ENCODE data around the gene DPEP2. TPM values are rescaled to one million over a fixed set of nuclear protein-coding genes. Genes with fewer than 3 reads are reported as not detected.

DPEP2 gene
- total and polyA plus RNA-seq, 2 of the 13 experiments (the other 11 are each of a cell fraction or from before 2014, with no cell fraction given), result 0.18 TPM; not detected in 1

DNA sequence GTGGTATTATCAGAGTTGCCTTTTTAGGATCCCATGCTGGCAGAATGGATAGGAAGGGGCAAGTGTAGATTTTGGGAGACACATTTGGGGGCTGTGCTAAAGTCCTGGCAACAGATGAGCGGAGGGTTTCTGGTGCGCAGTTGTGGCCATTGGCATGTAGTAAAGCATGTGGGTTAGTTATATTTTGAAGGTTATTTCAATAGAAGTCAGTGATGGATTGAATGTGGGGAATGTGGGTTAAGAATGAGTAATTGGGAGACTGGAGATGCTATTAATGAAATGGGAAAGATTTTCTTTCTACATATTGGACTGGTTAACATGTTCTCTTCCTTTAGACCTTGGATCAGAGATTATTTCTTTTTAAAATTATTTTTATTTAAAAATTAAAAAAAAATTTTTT lies 33.8 kb upstream of the DPEP2 start:
- in situ Hi-C loops (cut with HindIII; ENCODE audit: extremely low pct_ligation_motif_present, low pct_unique_long_range_greater_than_20kb) (no loop called here), intact Hi-C loops (cut with micrococcal nuclease; ENCODE audit: unreplicated experiment) (no loop called here)
- no peaks in the 10 kb centered on the region for H3K9me3 ChIP-seq (ENCODE audit: low read length)
- no TSS peak for BruUV-seq (replicated peaks)
- no peak overlapping the region for H3K9ac ChIP-seq (ENCODE audit: insufficient read depth, low read depth, low read length)
- H3K27me3 ChIP-seq (ENCODE audit: control insufficient read depth in 1 of 2, insufficient read depth in 2 of 2, low read length in 2 of 2), result no peaks in the 10 kb centered on the region
- no peak overlapping the region for H3K27ac ChIP-seq (ENCODE audit: extremely low read length, insufficient read depth, low read length)
- ChIA-PET POLR2A (no interaction called here), CTCF (ENCODE audit: low intra/inter-chr PET ratio, low total read pairs) (no interaction called here)
- H2AFZ ChIP-seq (ENCODE audit: low read length), result no peak overlapping the region
- DNase-seq (ENCODE audit: low spot score) (no peak), ATAC-seq (no peak), FAIRE-seq (no peak)
- 95% methylated on average over 2 of the region's 2 CpGs for WGBS (ENCODE audit: low lambda C conversion rate)
- H3K36me3 ChIP-seq (replicated peaks in 1 of 2; ENCODE audit: control insufficient read depth in 1 of 2, insufficient read depth in 2 of 2, low read length in 2 of 2), result peaks cover 1 to 5% of the 10 kb centered on the region in 2 experiments; a peak in 3 of 5 replicates
- TF ChIP-seq ARNT (IDR thresholded peaks at IDR 0.05) (no peak), ZFP41 (CRISPR knock-in tag; IDR thresholded peaks at IDR 0.05; ENCODE audit: borderline replicate concordance) (no peak), ARNTL (CRISPR knock-in tag; IDR thresholded peaks at IDR 0.05) (no peak), ZNF550 (CRISPR knock-in tag; IDR thresholded peaks at IDR 0.05; ENCODE audit: borderline replicate concordance) (no peak), ZNF616 (CRISPR knock-in tag; IDR thresholded peaks at IDR 0.05; ENCODE audit: low read depth) (no peak), ZNF30 (CRISPR knock-in tag; IDR thresholded peaks at IDR 0.05) (no peak), PHF5A (CRISPR knock-in tag; IDR thresholded peaks at IDR 0.05; ENCODE audit: low read depth, unreplicated experiment) (no peak), KDM1A (CRISPR knock-in tag; IDR thresholded peaks at IDR 0.05) (no peak)
- TF ChIP-seq, protein P1, sequence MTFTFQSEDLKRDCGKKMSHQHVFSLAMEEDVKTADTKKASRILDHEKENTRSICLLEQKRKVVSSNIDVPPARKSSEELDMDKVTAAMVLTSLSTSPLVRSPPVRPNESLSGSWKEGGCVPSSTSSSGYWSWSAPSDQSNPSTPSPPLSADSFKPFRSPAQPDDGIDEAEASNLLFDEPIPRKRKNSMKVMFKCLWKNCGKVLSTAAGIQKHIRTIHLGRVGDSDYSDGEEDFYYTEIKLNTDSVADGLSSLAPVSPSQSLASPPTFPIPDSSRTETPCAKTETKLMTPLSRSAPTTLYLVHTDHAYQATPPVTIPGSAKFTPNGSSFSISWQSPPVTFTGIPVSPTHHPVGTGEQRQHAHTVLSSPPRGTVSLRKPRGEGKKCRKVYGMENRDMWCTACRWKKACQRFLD (CRISPR knock-in tag; IDR thresholded peaks at IDR 0.05; ENCODE audit: borderline replicate concordance), result no peak
- TF ChIP-seq, protein P2, sequence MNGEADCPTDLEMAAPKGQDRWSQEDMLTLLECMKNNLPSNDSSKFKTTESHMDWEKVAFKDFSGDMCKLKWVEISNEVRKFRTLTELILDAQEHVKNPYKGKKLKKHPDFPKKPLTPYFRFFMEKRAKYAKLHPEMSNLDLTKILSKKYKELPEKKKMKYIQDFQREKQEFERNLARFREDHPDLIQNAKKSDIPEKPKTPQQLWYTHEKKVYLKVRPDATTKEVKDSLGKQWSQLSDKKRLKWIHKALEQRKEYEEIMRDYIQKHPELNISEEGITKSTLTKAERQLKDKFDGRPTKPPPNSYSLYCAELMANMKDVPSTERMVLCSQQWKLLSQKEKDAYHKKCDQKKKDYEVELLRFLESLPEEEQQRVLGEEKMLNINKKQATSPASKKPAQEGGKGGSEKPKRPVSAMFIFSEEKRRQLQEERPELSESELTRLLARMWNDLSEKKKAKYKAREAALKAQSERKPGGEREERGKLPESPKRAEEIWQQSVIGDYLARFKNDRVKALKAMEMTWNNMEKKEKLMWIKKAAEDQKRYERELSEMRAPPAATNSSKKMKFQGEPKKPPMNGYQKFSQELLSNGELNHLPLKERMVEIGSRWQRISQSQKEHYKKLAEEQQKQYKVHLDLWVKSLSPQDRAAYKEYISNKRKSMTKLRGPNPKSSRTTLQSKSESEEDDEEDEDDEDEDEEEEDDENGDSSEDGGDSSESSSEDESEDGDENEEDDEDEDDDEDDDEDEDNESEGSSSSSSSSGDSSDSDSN (CRISPR knock-in tag; IDR thresholded peaks at IDR 0.05), result no peak
- TF ChIP-seq, protein P3, sequence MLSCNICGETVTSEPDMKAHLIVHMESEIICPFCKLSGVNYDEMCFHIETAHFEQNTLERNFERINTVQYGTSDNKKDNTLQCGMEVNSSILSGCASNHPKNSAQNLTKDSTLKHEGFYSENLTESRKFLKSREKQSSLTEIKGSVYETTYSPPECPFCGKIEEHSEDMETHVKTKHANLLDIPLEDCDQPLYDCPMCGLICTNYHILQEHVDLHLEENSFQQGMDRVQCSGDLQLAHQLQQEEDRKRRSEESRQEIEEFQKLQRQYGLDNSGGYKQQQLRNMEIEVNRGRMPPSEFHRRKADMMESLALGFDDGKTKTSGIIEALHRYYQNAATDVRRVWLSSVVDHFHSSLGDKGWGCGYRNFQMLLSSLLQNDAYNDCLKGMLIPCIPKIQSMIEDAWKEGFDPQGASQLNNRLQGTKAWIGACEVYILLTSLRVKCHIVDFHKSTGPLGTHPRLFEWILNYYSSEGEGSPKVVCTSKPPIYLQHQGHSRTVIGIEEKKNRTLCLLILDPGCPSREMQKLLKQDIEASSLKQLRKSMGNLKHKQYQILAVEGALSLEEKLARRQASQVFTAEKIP (CRISPR knock-in tag; IDR thresholded peaks at IDR 0.05; ENCODE audit: borderline replicate concordance), result no peak
- TF ChIP-seq, protein P4, sequence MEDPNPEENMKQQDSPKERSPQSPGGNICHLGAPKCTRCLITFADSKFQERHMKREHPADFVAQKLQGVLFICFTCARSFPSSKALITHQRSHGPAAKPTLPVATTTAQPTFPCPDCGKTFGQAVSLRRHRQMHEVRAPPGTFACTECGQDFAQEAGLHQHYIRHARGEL (CRISPR knock-in tag; IDR thresholded peaks at IDR 0.05), result no peak
- H3K4me2 ChIP-seq (ENCODE audit: low read depth, low read length), result no peak overlapping the region
- H3K79me2 ChIP-seq (ENCODE audit: insufficient read depth, low read length), result no peaks in the 10 kb centered on the region
- no peak overlapping the region for H3K4me3 ChIP-seq (replicated peaks in 1 of 3; ENCODE audit: insufficient read depth in 1 of 3, low read depth in 2 of 3, low read length in 3 of 3)
- H4K20me1 ChIP-seq (ENCODE audit: insufficient read depth, low read length), result no peaks in the 10 kb centered on the region
- H3K4me1 ChIP-seq (ENCODE audit: insufficient read depth, low read length), result no peaks in the 10 kb centered on the region

All from HepG2 (cell line).